Stimulated activated CD4-positive, alpha-beta T cell treated with anti-CD3 and anti-CD28 coated beads, Interleukin-4, amount 100 ng/mL, for 24 hours (primary cell): Measurements from ENCODE around the gene TMEM255B.
"Not testable (repeated sequence)": the region's sequence is repeated elsewhere in the genome, so short reads cannot be mapped to it uniquely, and the experiment has no call there.

Experiments used
- DNase-seq: peaks from one replicate; pipeline ENCODE4 v3.0.0-alpha.2; 2020

Gene TMEM255B

GRCh38 chr13:113770441-113770840 lies 11.4 kb downstream of the TMEM255B start:
- DNase-seq: no peak

GRCh38 chr13:113770937-113771336 lies 11.9 kb downstream of the TMEM255B start:
- no peak for DNase-seq

GRCh38 chr13:113771709-113772331 lies 12.8 kb downstream of the TMEM255B start:
- DNase-seq: no peak

- no peak for DNase-seq
Measured at GRCh38 chr13:113774177-113775107, 15.4 kb downstream of the TMEM255B start.

- DNase-seq: no peak
Measured at GRCh38 chr13:113775451-113776145, 16.6 kb downstream of the TMEM255B start.

- DNase-seq: no peak
Measured at GRCh38 chr13:113776231-113777125, 17.5 kb downstream of the TMEM255B start.

GRCh38 chr13:113777311-113778260 lies 18.6 kb downstream of the TMEM255B start:
- DNase-seq: no peak

DNA sequence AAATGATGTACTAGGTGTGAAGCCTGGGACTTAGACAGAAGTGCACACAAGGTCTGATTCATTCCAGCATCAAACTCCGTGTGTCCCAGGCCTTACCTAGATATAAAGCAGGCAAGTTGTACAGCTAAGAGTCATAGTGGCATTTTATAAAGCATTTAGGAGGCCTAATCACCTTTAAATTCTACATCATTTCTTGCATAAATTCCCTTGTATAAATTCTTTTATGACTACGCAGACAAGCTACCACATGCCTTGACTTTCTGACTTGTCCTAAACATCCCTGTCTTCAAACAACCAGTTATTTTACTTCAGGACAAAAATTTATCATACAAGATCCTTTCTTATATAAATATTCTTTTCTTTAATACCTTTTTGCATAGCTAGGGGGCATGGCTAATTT lies 22.5 kb downstream of the TMEM255B start:
- no peak for DNase-seq

DNA sequence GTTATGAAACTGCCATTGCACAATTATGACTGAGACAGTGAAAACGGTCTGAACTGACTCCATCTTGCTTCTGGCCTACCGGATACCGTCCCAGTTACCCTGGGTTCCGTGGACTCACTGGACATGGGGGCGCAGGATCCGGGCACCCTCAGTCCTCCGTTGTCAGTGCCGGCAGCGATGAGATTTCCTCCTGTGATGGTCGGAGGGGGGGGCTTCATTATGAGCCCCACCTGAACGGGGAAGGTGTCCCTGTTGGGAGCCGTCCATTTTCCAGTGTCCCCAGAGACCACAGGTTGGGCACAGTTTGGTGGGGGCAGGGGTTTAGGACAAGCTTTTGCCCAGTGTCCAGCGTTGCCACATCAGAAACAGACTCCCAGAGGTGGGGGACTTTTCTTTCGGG lies 23.4 kb downstream of the TMEM255B start:
- no peak for DNase-seq

GRCh38 chr13:113783200-113783881 lies 24.3 kb downstream of the TMEM255B start:
- no peak for DNase-seq

DNA sequence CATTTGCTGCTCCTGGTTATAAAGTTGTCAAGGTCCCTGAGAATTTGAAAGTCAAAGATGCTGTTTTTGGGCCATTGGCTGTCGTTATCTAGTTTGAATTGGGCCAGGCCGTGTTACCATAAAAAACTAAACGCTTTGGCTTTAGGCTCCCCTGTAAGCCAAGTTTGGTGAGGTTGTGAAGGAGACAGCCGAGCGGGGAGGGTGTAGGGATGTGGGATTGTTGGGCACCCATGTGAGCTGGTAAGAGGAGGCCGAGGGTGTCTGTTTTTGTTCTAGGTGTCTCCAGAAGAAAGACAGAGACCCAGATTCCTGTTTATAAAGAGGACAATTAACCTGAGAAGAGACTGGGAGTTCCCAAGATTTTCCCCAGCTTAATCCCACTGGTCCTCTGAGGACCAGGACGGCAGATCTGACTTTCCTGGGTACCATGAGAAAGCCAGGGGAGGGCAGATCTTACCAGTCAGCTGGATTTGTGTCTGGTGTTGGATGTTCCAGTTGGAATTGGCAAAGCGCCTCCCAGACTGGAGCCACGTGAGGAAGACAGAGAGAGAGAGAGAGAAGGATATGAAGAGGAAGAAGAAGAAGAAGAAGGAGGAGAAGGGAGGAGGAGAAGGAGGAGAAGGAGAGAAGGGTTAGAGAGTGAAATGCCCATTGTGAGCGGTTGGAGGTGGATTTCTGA lies 25.1 kb downstream of the TMEM255B start:
- DNase-seq: no peak

GRCh38 chr13:113784645-113785024 lies 25.6 kb downstream of the TMEM255B start:
- no peak for DNase-seq

- no peak for DNase-seq
Measured at GRCh38 chr13:113785051-113786010, 26.3 kb downstream of the TMEM255B start.

- no peak for DNase-seq
Measured at GRCh38 chr13:113786262-113786841, 27.3 kb downstream of the TMEM255B start.

GRCh38 chr13:113787694-113788093 lies 28.7 kb downstream of the TMEM255B start:
- no peak for DNase-seq

DNA sequence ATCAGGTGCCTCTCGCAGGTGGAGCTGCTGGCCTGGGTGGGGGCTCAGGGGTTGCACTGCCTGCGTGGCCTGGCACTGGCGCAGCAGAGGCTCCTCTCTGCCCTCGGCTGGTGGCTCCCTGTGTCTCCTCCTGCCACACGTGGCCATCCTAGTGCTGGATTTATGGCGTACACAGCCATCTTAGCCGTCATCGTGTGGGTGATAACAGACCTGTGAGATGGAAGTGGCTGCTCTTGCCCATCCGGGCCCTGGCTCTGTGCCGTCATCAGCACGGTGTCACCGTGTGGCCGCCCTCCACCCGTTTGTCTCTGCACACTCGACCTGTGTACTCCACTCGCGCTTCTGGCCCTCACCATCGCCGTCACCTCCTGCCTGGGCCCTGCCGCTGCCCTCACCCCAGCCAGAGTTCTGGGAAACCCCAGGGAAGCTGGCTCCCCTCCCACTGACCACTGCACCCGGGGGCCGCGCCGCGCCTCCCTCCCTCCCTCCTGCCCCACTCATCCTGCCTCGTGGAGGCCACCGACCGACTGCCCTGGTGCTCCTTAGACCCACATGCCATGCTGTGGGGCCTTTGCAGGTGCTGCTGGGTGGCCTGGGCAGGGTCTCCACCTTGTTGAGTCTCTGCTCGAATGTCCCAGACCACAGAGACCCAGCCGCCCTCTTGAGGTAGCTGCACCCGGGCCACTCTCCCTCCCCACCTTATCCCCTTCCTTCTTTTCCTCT lies 29.5 kb downstream of the TMEM255B start:
- DNase-seq: no peak

DNA sequence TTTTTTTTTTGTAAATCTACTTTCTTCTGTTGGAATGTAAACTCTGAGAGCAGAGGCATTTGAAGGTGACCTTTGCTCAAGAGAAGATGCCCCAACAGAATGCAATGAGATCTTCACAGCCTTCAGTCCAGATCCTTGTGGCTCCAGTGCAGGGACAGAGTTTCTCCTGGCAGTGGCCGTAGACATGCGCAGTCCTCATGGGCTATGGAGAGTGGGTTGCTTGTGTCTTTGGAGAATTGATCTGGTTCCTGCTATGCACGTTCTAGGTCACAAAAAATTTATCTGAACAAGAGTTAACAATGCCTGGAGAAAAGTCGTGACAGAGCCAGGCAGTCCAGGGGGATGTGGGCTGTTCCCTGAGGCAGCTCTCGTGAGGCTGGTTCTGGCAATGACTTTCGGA lies 30.1 kb downstream of the TMEM255B start:
- no peak for DNase-seq

GRCh38 chr13:113789931-113790330 lies 30.9 kb downstream of the TMEM255B start:
- DNase-seq: not testable (repeated sequence)
